GM12878 (cell line): ENCODE measurements around the gene SCN5A. TPM values are rescaled to one million over a fixed set of nuclear protein-coding genes. Genes with fewer than 3 reads are reported as not detected.

ENCODE experiments used
- ATAC-seq: fragments of 200-7000 bp; cut with Tn5 transposase; 3 replicates; pipeline ENCODE4 v1.9.1; 2020; ENCODE audit warnings: mild to moderate bottlenecking, moderate library complexity
- BruUV-seq: library from RNA; stranded (reverse); fragments of 400-500 nt; replicated peaks from 2 replicates; lab custom pipeline; 2021; lab: Mats Ljungman, UMichigan
- CTCF ChIA-PET: fragments of 300-600 bp; sonication (Branson Sonifier 250); formaldehyde crosslinking; extraction: SDS; loops from one replicate; lab custom pipeline; 2021; ENCODE audit warnings: inconsistent platforms; lab: Yijun Ruan, JAX
- POLR2A ChIA-PET: fragments of 350-600 bp; formaldehyde crosslinking; extraction: SDS; loops from one replicate; lab custom pipeline; 2021; ENCODE audit warnings: inconsistent platforms; lab: Charles Lee
- RAD21 ChIA-PET: fragments of 300-600 bp; sonication (Branson Sonifier 250); formaldehyde crosslinking; loops from one replicate; lab custom pipeline; 2023; ENCODE audit warnings: antibody characterized with exemption; ENCODE audit not compliant: unreplicated experiment; lab: Charles Lee
- SMC1A ChIA-PET: fragments of 300-600 bp; sonication (Branson Sonifier 250); formaldehyde crosslinking; loops from one replicate; lab custom pipeline; 2023; ENCODE audit not compliant: unreplicated experiment, uncharacterized antibody; lab: Charles Lee
- DNase-seq: peaks from one replicate; pipeline ENCODE4 v3.0.0-alpha.2; 2011; ENCODE audit warnings: low read depth, low spot score
- FAIRE-seq: peaks from 3 replicates; lab custom pipeline; 2011; peaks lifted over from hg19 to GRCh38; lab: Jason Lieb, UNC
- H2AFZ ChIP-seq: 2 replicates; pipeline ENCODE4 v1.6.0; 2011; ENCODE audit warnings: low read depth, low read length, control low read depth; ENCODE audit not compliant: control insufficient read depth
- H3K27ac ChIP-seq: 2 replicates; pipeline ENCODE4 v1.5.1; 2011; ENCODE audit warnings: control low read depth; ENCODE audit not compliant: control insufficient read depth, insufficient read depth
- H3K27me3 ChIP-seq, 2 experiments: replicated peaks in 1 of 2; 2 replicates each; pipeline versions ENCODE4 v1.6.0 to v1.6.1; 2011; ENCODE audit warnings: low read length in 1 of 2; ENCODE audit not compliant: control insufficient read depth in 2 of 2, insufficient read depth in 2 of 2
- H3K36me3 ChIP-seq, 2 experiments: 2 replicates each; pipeline ENCODE4 v1.5.1; 2011; ENCODE audit warnings: low read length in 1 of 2; ENCODE audit not compliant: control insufficient read depth in 2 of 2, insufficient read depth in 2 of 2
- H3K4me1 ChIP-seq: 2 replicates; pipeline ENCODE4 v1.6.1; 2011; ENCODE audit warnings: mild to moderate bottlenecking, low read length, moderate library complexity, mixed read lengths; ENCODE audit not compliant: control insufficient read depth, insufficient read depth
- H3K4me2 ChIP-seq: 2 replicates; pipeline ENCODE4 v1.6.0; 2011; ENCODE audit warnings: control low read depth; ENCODE audit not compliant: control insufficient read depth, insufficient read depth
- H3K4me3 ChIP-seq: fragments of 200-600 bp; sonication (generic); 2 replicates; pipeline ENCODE4 v1.5.1; 2016
- H3K79me2 ChIP-seq: 2 replicates; pipeline ENCODE4 v1.6.0; 2011; ENCODE audit warnings: low read length; ENCODE audit not compliant: control insufficient read depth, insufficient read depth
- H3K9ac ChIP-seq: 2 replicates; pipeline ENCODE4 v1.8.0; 2011; ENCODE audit warnings: low read length, control low read depth, mixed read lengths; ENCODE audit not compliant: control insufficient read depth, insufficient read depth
- H3K9me3 ChIP-seq: replicated peaks from 3 replicates; pipeline ENCODE4 v1.5.1; 2011; ENCODE audit warnings: mild to moderate bottlenecking, low read length; ENCODE audit not compliant: control insufficient read depth, insufficient read depth
- H4K20me1 ChIP-seq: 2 replicates; pipeline ENCODE4 v1.6.0; 2011; ENCODE audit not compliant: control insufficient read depth, insufficient read depth
- CBFB ChIP-seq: IDR thresholded peaks from 2 replicates; pipeline ENCODE4 v1.6.1; 2016; ENCODE audit warnings: antibody characterized with exemption, low read depth
- CEBPB ChIP-seq, 2 experiments: fragments of 150-350 bp in 1 of 2; IDR thresholded peaks; 2 replicates each; pipeline ENCODE4 v1.6.1; 2012 to 2014; ENCODE audit warnings: low read depth in 2 of 2, low read length in 2 of 2, borderline replicate concordance in 1 of 2, inconsistent platforms in 1 of 2
- CEBPZ ChIP-seq: fragments of 150-350 bp; IDR thresholded peaks from 2 replicates; pipeline ENCODE4 v1.6.1; 2016; ENCODE audit warnings: low read depth, low read length
- EGR1 ChIP-seq, 2 experiments: IDR thresholded peaks; 1 replicate in 1 of 2; 2 replicates in 1 of 2; pipeline ENCODE4 v1.6.1; 2011 to 2012; ENCODE audit warnings: low read depth in 2 of 2, low read length in 2 of 2, borderline replicate concordance in 1 of 2, mild to moderate bottlenecking in 1 of 2, moderate library complexity in 1 of 2
- POU2F2 ChIP-seq: IDR thresholded peaks from 3 replicates; pipeline ENCODE4 v1.6.1; 2011; ENCODE audit warnings: low read depth, mild to moderate bottlenecking, low read length, borderline replicate concordance
- RUNX3 ChIP-seq: IDR thresholded peaks from 2 replicates; pipeline ENCODE4 v1.6.1; 2012; ENCODE audit warnings: low read length, inconsistent platforms
- WGBS: methylation state at CpG from one replicate; pipeline ENCODE4 v1.1.6; 2016; ENCODE audit warnings: low lambda C conversion rate; ENCODE audit not compliant: insufficient replicate concordance, insufficient coverage; ENCODE audit errors: missing lambda C conversion rate; 5-methylcytosine and 5-hydroxymethylcytosine counted together
- in situ Hi-C: fragments of 300-500 bp; cut with MboI; formaldehyde crosslinking; loops from 9 replicates; pipeline ENCODE4 v1.14.3; 2018; ENCODE audit warnings: mixed read lengths
- intact Hi-C: fragments of 100-400 bp; cut with micrococcal nuclease; formaldehyde crosslinking; loops from one replicate; pipeline ENCODE4 v1.14.2; 2022; ENCODE audit not compliant: unreplicated experiment
- polyA plus RNA-seq, 11 experiments: library from polyadenylated mRNA; depleted of rRNA in 4 of 11; unstranded in 6 of 11; stranded (reverse) in 5 of 11; fragments of >200 nt; fragmentation: Nextera tagmentation in 4 of 11; fragmentation: Illumina TruSeq in 1 of 11; extraction: Ambion mirVana in 4 of 11; extraction: Trizol in 1 of 11; gene quantifications; 1 replicate in 1 of 11; 2 replicates in 10 of 11; pipeline versions ENCODE4 v1.2.1 to v1.2.3, GENCODE V29; 2011 to 2016; ENCODE audit warnings: inconsistent platforms in 2 of 11, missing spikeins in 2 of 11, low read depth in 1 of 11
- total RNA-seq, 4 experiments: library from RNA; depleted of rRNA in 3 of 4; stranded (reverse); fragments of >200 nt in 3 of 4; fragmentation: Illumina TruSeq in 1 of 4; extraction: Trizol in 1 of 4; gene quantifications; 2 replicates each; pipeline versions ENCODE4 v1.2.1 to v1.2.3, GENCODE V29; 2013 to 2021

The SCN5A gene
- total and polyA plus RNA-seq, 10 of the 15 experiments (the other 5 are each of a cell fraction or from before 2014, with no cell fraction given): not detected

- ChIA-PET POLR2A (no interaction called here), CTCF (interaction anchor here (0.6 to 7.0 kb wide), 61 partner anchors 8 to 766 kb away, joined by 3 to 120 read pairs (median 5); partner anchors contain the start of genes EXOG and XYLB), SMC1A (interaction anchor here (0.7 to 3.5 kb wide), 25 partner anchors 9 to 770 kb away, joined by 3 to 26 read pairs (median 7); partner anchors contain the start of genes EXOG and XYLB), RAD21 (interaction anchor here (0.7 to 3.6 kb wide), 14 partner anchors 12 to 766 kb away, joined by 3 to 26 read pairs (median 6); partner anchors contain the start of gene EXOG)
- Histone ChIP-seq H3K27me3 (no peaks in the 10 kb centered on the region), H2AFZ (no peak overlapping the region), H3K79me2 (no peaks in the 10 kb centered on the region), H3K4me3 (no peak overlapping the region), H3K36me3 (peaks cover 2 to 19% of the 10 kb centered on the region in 2 experiments), H3K4me1 (no peaks in the 10 kb centered on the region), H3K9ac (no peak overlapping the region), H3K9me3 (no peaks in the 10 kb centered on the region), H4K20me1 (no peaks in the 10 kb centered on the region), H3K4me2 (no peak overlapping the region), H3K27ac (no peak overlapping the region)
- intact Hi-C loops: loop anchor here (2.0 to 10.0 kb wide), 2 partner anchors 323 to 479 kb away; no protein-coding TSS in a partner anchor
- no TSS peak for BruUV-seq
- TF ChIP-seq EGR1 (IDR thresholded peaks at IDR 0.05; ENCODE audit: borderline replicate concordance in 1 of 2, low read depth in 2 of 2, low read length in 2 of 2) (no peak), CBFB (no peak), POU2F2 (no peak), CEBPB (IDR thresholded peaks at IDR 0.05; ENCODE audit: borderline replicate concordance in 1 of 2, low read depth in 2 of 2, low read length in 2 of 2) (no peak), CEBPZ (no peak), RUNX3 (no peak)
- no peak for DNase-seq
- ATAC-seq: no peak
- in situ Hi-C loops: loop anchor here (5.0 kb wide), 1 partner anchor 125 kb away; the partner anchor contains the start of gene SCN5A
- 97% methylated on average over 6 of the region's 6 CpGs for WGBS
- FAIRE-seq: no peak
Observed at GRCh38 chr3:38522002-38522401, 127.5 kb downstream of the SCN5A start.
